Thyroid gland (tissue), 4 donors: Measurements from ENCODE around the gene SMIM41. TPM values are rescaled to one million over a fixed set of nuclear protein-coding genes. Genes with fewer than 3 reads are reported as not detected.

Experiments used
- DNase-seq, 2 donors: peaks; one replicate each; pipeline ENCODE4 v3.0.0-alpha.2; 2019
- H3K27ac ChIP-seq, 3 donors: fragments of 200-600 bp; sonication (generic); 1 replicate in 2 of 3; 2 replicates in 1 of 3; pipeline ENCODE4 v1.5.1; 2016 to 2019; ENCODE audit warnings: mild to moderate bottlenecking in 1 of 3, moderate library complexity in 1 of 3
- H3K27me3 ChIP-seq: fragments of 200-600 bp; sonication (generic); one replicate; pipeline ENCODE4 v1.5.1; 2019
- H3K36me3 ChIP-seq, 2 donors: fragments of 200-600 bp; sonication (generic); one replicate each; pipeline ENCODE4 v1.5.1; 2016 to 2019
- H3K4me1 ChIP-seq, 2 donors: fragments of 200-600 bp; sonication (generic); one replicate each; pipeline ENCODE4 v1.5.1; 2017 to 2019
- H3K4me3 ChIP-seq, 3 donors: fragments of 200-600 bp; sonication (generic); replicated peaks in 1 of 3; 1 replicate in 2 of 3; 2 replicates in 1 of 3; pipeline ENCODE4 v1.5.1; 2016; ENCODE audit warnings: mild to moderate bottlenecking in 1 of 3
- H3K9me3 ChIP-seq: fragments of 200-600 bp; sonication (generic); one replicate; pipeline ENCODE4 v1.5.1; 2017
- POLR2A ChIP-seq, 2 donors: fragments of 450-650 bp; IDR thresholded peaks; one replicate each; pipeline ENCODE4 v1.6.1; 2017; ENCODE audit warnings: antibody characterized with exemption in 2 of 2, mild to moderate bottlenecking in 2 of 2, moderate library complexity in 1 of 2
- WGBS, 2 donors: methylation state at CpG; one replicate each; pipeline ENCODE4 v1.1.5; 2017; 5-methylcytosine and 5-hydroxymethylcytosine counted together
- intact Hi-C: fragments of 100-400 bp; cut with DNase I; formaldehyde crosslinking; loops from one replicate; pipeline ENCODE4 v1.15.1; 2023
- total RNA-seq, 4 donors: library from RNA; depleted of rRNA; stranded (reverse); fragments of >200 nt; gene quantifications; one replicate each; pipeline ENCODE4 v1.2.3, GENCODE V29; 2016
- TF ChIP-seq, protein P1 (sequence below), 6 experiments: fragments of 200-600 bp in 3 of 6; fragments of 450-650 bp in 3 of 6; sonication (generic) in 3 of 6; IDR thresholded peaks; one replicate each; pipeline ENCODE4 v1.5.1; 2016 to 2019; ENCODE audit warnings: antibody characterized with exemption in 6 of 6, mild to moderate bottlenecking in 2 of 6, inconsistent platforms in 1 of 6, moderate library complexity in 1 of 6

Gene SMIM41
- total RNA-seq, 4 donors from 2014 or later: 0.67 TPM; not detected in 3

DNA sequence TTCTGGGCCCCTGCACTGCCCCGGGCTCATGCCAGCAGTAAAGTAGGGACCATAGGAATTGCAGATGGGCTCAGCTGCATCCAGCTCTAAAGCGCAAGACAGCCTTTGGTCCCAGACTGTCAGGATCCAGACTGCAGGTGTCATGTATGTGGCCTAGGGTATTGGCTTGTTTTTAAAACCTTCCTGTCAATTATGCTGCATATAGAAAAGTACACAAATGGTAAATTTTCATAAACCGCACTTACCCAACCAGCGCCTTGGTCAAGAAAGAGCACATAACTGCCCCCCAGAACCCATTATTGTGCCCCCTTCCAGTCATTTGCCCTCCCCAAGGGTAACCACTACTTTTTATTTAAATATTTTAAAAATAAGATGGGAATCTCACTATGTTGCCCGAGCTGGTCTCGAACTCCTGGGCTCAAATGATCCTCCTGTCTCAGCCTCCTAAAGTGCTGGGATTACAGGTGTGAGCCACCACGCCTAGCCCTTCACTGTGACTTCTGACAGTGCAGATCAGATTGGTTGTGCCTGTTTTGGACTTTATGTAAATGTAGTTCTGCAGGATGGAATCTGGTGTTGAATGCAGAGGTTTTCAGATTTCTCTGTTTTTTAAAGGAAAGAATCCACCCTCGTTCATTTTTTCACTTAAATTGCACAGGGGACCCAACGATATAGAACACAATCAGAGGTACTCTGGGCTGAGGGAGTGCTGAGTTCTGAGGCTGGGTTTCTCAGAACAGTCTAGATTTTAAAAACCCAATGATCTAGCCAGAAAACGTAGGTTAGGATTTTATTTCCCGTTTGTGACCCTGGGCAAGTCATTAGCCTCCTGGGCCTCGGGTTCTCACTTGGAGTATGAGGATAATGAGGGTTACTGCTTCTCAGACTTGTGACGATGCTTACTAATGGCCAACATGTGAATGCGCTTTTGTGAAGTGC lies 21.6 kb upstream of the SMIM41 start:
- 91 to 94% methylated on average over 13 to 14 of the region's 14 CpGs for WGBS, 2 donors
- Histone ChIP-seq H3K4me1 (peaks cover 2 to 6% of the 10 kb centered on the region in 2 donors), H3K27me3 (no peaks in the 10 kb centered on the region), H3K36me3 (peaks cover 44 to 62% of the 10 kb centered on the region in 2 donors), H3K9me3 (no peaks in the 10 kb centered on the region), H3K27ac (no peak overlapping the region), H3K4me3 (no peak overlapping the region)
- DNase-seq: no peak
- intact Hi-C loops: no loop called here
- TF ChIP-seq, protein P1, sequence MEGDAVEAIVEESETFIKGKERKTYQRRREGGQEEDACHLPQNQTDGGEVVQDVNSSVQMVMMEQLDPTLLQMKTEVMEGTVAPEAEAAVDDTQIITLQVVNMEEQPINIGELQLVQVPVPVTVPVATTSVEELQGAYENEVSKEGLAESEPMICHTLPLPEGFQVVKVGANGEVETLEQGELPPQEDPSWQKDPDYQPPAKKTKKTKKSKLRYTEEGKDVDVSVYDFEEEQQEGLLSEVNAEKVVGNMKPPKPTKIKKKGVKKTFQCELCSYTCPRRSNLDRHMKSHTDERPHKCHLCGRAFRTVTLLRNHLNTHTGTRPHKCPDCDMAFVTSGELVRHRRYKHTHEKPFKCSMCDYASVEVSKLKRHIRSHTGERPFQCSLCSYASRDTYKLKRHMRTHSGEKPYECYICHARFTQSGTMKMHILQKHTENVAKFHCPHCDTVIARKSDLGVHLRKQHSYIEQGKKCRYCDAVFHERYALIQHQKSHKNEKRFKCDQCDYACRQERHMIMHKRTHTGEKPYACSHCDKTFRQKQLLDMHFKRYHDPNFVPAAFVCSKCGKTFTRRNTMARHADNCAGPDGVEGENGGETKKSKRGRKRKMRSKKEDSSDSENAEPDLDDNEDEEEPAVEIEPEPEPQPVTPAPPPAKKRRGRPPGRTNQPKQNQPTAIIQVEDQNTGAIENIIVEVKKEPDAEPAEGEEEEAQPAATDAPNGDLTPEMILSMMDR (IDR thresholded peaks at IDR 0.05): no peak
- no peak for TF ChIP-seq POLR2A (IDR thresholded peaks at IDR 0.05)

DNA sequence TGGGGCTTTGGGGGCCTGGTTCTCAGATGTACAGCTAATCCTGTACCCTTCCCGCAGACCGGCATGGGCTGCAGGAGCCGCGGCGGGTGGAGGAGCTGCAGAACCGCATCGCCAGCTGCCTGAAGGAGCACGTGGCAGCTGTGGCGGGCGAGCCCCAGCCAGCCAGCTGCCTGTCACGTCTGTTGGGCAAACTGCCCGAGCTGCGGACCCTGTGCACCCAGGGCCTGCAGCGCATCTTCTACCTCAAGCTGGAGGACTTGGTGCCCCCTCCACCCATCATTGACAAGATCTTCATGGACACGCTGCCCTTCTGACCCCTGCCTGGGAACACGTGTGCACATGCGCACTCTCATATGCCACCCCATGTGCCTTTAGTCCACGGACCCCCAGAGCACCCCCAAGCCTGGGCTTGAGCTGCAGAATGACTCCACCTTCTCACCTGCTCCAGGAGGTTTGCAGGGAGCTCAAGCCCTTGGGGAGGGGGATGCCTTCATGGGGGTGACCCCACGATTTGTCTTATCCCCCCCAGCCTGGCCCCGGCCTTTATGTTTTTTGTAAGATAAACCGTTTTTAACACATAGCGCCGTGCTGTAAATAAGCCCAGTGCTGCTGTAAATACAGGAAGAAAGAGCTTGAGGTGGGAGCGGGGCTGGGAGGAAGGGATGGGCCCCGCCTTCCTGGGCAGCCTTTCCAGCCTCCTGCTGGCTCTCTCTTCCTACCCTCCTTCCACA lies 20.7 kb upstream of the SMIM41 start:
- Histone ChIP-seq H3K4me1 (no peaks in the 10 kb centered on the region), H3K27me3 (no peaks in the 10 kb centered on the region), H3K4me3 (no peak overlapping the region), H3K27ac (no peak overlapping the region), H3K9me3 (no peaks in the 10 kb centered on the region), H3K36me3 (peaks cover 44 to 58% of the 10 kb centered on the region in 2 donors)
- 82 to 83% methylated on average over 14 to 16 of the region's 25 CpGs for WGBS, 2 donors
- TF ChIP-seq, protein P1 (IDR thresholded peaks at IDR 0.05): no peak
- no peak for TF ChIP-seq POLR2A (IDR thresholded peaks at IDR 0.05)
- DNase-seq: no peak
- intact Hi-C loops: no loop called here

DNA sequence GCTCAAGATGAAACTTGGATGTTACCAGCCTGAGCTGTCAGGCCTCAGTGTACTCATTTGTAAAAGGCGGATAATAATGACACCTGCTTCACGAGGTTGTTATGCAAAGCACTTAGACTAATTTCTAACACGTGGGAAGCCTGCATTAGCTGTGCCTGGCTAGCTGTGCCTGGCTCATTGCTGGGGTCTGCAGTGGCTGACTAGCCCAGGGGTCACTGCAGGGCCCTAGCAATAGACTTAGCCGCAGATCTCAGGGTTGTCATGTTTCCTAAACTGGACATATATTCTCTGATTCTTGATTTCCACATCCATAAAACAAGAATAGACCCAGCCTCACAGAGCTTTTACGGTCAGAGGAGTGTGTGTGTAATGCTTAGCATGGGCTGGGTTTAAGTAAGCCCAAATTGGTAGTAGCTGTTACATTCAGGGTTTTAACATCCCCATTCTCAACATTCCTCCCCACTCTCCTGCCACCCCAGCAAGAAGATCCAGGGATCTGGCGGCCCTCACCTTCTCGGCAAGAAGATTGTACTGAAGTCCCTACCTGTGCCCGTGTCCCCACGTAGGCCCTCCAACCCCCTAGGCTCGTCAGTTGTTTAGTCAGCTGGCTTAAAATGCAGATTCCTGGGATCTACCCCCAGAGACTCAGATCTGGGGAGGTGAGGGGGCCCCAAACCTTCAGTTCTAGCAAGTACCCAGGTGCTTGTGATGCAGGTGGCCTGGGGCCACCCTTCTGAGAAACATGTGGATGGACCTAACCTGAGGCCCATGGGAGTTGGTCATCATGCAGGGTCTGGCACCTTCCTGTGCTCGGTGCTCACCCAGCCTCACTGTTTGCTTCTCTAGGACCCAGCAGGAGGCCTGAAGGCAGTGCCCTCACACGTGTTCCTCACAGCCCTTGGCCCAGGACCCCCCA lies 19.7 kb upstream of the SMIM41 start:
- no peak for DNase-seq
- intact Hi-C loops: no loop called here
- Histone ChIP-seq H3K4me1 (peaks cover 0 to 4% of the 10 kb centered on the region in 2 donors), H3K9me3 (no peaks in the 10 kb centered on the region), H3K4me3 (no peak overlapping the region), H3K27ac (no peak overlapping the region), H3K27me3 (no peaks in the 10 kb centered on the region), H3K36me3 (peaks cover 40 to 48% of the 10 kb centered on the region in 2 donors)
- TF ChIP-seq POLR2A (IDR thresholded peaks at IDR 0.05): no peak
- TF ChIP-seq, protein P1 (IDR thresholded peaks at IDR 0.05): no peak
- WGBS, 2 donors: 81 to 93% methylated on average over 9 to 11 of the region's 12 CpGs

DNA sequence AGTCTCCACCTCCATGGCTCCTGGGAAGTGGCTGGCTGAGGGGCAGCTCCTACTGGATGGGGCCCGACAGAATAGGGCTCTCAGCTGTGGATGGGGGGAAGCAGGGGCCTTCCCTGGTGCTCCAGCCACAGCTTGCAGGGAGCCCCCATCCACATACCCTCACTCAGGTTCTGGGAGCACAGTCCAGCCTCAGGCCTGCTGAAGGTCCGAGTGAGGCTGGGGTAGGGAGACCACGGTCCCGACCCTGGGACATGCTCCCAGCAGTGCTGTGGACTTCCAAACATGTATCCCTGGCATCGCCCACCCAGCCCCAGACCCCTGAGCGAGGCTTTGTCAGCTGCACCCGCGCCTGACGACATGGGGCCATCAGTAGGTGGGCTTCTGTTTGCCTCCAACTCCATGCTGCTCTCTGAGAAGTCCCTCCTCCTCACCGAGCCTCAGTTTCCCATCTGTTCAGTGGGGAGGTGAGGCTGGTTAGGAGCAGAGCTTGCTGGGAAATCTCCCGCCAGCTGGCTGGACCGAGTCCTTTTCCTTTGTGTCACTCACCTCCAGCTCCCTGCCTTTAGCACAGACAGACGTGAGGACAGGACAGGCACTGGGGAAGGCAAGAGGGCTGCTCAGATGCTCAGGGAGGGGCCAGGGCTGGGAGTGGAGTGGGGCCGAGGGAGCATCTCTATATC lies 18.9 kb upstream of the SMIM41 start:
- no peak for DNase-seq
- peaks cover 34 to 40% of the 10 kb centered on the region in 2 donors for H3K36me3 ChIP-seq
- TF ChIP-seq POLR2A (IDR thresholded peaks at IDR 0.05): no peak
- TF ChIP-seq, protein P1 (IDR thresholded peaks at IDR 0.05): no peak
- 83 to 86% methylated on average over 14 of the region's 14 CpGs for WGBS, 2 donors
- H3K4me3 ChIP-seq: no peak overlapping the region
- H3K9me3 ChIP-seq: no peaks in the 10 kb centered on the region
- peaks cover 0 to 4% of the 10 kb centered on the region in 2 donors for H3K4me1 ChIP-seq
- intact Hi-C loops: no loop called here
- H3K27ac ChIP-seq: no peak overlapping the region
- no peaks in the 10 kb centered on the region for H3K27me3 ChIP-seq
